SK-N-SH (cell line): Measurements from ENCODE around the gene ABHD11. TPM values are rescaled to one million over a fixed set of nuclear protein-coding genes. Genes with fewer than 3 reads are reported as not detected.

Source experiments
- CTCF ChIA-PET: fragments of 300-600, 350-600 bp; formaldehyde crosslinking; extraction: SDS; loops from one replicate; lab custom pipeline; 2021; lab: Yijun Ruan, JAX
- POLR2A ChIA-PET: fragments of 350-600 bp; sonication (Branson Sonifier 250); formaldehyde crosslinking; extraction: SDS; loops from one replicate; lab custom pipeline; 2020; ENCODE audit warnings: antibody characterized with exemption, inconsistent platforms; lab: Yijun Ruan, JAX
- DNase-seq: peaks from one replicate; pipeline ENCODE4 v3.0.0; 2012
- H2AFZ ChIP-seq: fragments of 200-600 bp; sonication (generic); 2 replicates; pipeline ENCODE4 v1.8.1; 2016; ENCODE audit warnings: antibody characterized with exemption, mild to moderate bottlenecking, low read depth
- H3F3A ChIP-seq: fragments of 200-600 bp; sonication (generic); replicated peaks from 2 replicates; pipeline ENCODE3; 2016; ENCODE audit warnings: antibody characterized with exemption, mild to moderate bottlenecking; ENCODE audit not compliant: insufficient read depth
- H3K27ac ChIP-seq, 2 experiments: fragments of 200-500 bp in 1 of 2; fragments of 200-600 bp in 1 of 2; sonication (Bioruptor generic) in 1 of 2; sonication (generic), shearing (Covaris generic) in 1 of 2; 2 replicates each; pipeline versions ENCODE4 v1.5.1 to v1.6.1; 2014 to 2016; ENCODE audit warnings: low read depth in 2 of 2, inconsistent platforms in 1 of 2, low read length in 1 of 2, mild to moderate bottlenecking in 1 of 2, mixed read lengths in 1 of 2
- H3K27me3 ChIP-seq: fragments of 200-600 bp; sonication (generic), shearing (Covaris generic); 2 replicates; pipeline ENCODE4 v1.6.1; 2016; ENCODE audit warnings: mixed run types; ENCODE audit not compliant: insufficient read depth
- H3K36me3 ChIP-seq, 2 experiments: fragments of 200-500 bp in 1 of 2; fragments of 200-600 bp in 1 of 2; sonication (Bioruptor generic) in 1 of 2; sonication (generic) in 1 of 2; replicated peaks in 1 of 2; 2 replicates each; pipeline versions ENCODE3 to v1.5.1; 2014 to 2016; ENCODE audit warnings: low read length in 1 of 2, mild to moderate bottlenecking in 1 of 2; ENCODE audit not compliant: insufficient read depth in 2 of 2, control insufficient read depth in 1 of 2
- H3K4me1 ChIP-seq, 2 experiments: fragments of 200-500 bp in 1 of 2; fragments of 200-600 bp in 1 of 2; sonication (Bioruptor generic) in 1 of 2; sonication (generic), shearing (Covaris generic) in 1 of 2; 2 replicates each; pipeline versions ENCODE4 v1.5.1 to v1.6.1; 2014 to 2016; ENCODE audit warnings: low read depth in 1 of 2, low read length in 1 of 2, mixed run types in 1 of 2; ENCODE audit not compliant: insufficient read depth in 2 of 2, control insufficient read depth in 1 of 2
- H3K4me2 ChIP-seq: fragments of 200-600 bp; sonication (generic), shearing (Covaris generic); 2 replicates; pipeline ENCODE4 v1.6.1; 2017; ENCODE audit warnings: mixed run types
- H3K4me3 ChIP-seq, 2 experiments: fragments of 200-500 bp in 1 of 2; fragments of 200-600 bp in 1 of 2; sonication (Bioruptor generic) in 1 of 2; sonication (generic), shearing (Covaris generic) in 1 of 2; 2 replicates each; pipeline versions ENCODE4 v1.5.1 to v1.8.1; 2014 to 2016; ENCODE audit warnings: low read depth in 2 of 2, inconsistent platforms in 1 of 2, low read length in 1 of 2, mild to moderate bottlenecking in 1 of 2, mixed read lengths in 1 of 2, moderate library complexity in 1 of 2
- H3K79me2 ChIP-seq: fragments of 200-600 bp; sonication (generic); 2 replicates; pipeline ENCODE4 v1.8.1; 2017; ENCODE audit warnings: mild to moderate bottlenecking; ENCODE audit not compliant: insufficient read depth
- H3K9ac ChIP-seq: fragments of 200-600 bp; sonication (generic); 2 replicates; pipeline ENCODE4 v1.6.1; 2017; ENCODE audit warnings: mixed run types
- H3K9me2 ChIP-seq: fragments of 200-600 bp; sonication (generic); 2 replicates; pipeline ENCODE4 v1.6.1; 2017; ENCODE audit warnings: mixed run types
- H3K9me3 ChIP-seq: fragments of 200-600 bp; sonication (generic); 2 replicates; pipeline ENCODE4 v1.6.1; 2017; ENCODE audit warnings: mixed run types, mild to moderate bottlenecking, moderate library complexity
- H4K20me1 ChIP-seq: fragments of 200-600 bp; sonication (generic); 2 replicates; pipeline ENCODE4 v1.6.1; 2017; ENCODE audit warnings: mild to moderate bottlenecking, mixed run types; ENCODE audit not compliant: insufficient read depth
- CTCF ChIP-seq: fragments of 200-600 bp; sonication (generic); IDR thresholded peaks from 2 replicates; pipeline ENCODE4 v1.6.1; 2017; ENCODE audit warnings: antibody characterized with exemption, mild to moderate bottlenecking, moderate library complexity
- ELF1 ChIP-seq: IDR thresholded peaks from 2 replicates; pipeline ENCODE4 v1.4.0; 2012
- EP300 ChIP-seq, 2 experiments: IDR thresholded peaks; 2 replicates each; pipeline versions ENCODE4 v1.4.0 to v1.6.1; 2012; ENCODE audit warnings: borderline replicate concordance in 1 of 2, low read depth in 1 of 2, low read length in 1 of 2
- EZH2phosphoT487 ChIP-seq: fragments of 200-600 bp; sonication (generic); IDR thresholded peaks from 2 replicates; pipeline ENCODE4 v1.6.1; 2017; ENCODE audit warnings: low read depth, mixed run types, mild to moderate bottlenecking, antibody characterized with exemption, moderate library complexity, borderline replicate concordance
- GABPA ChIP-seq: IDR thresholded peaks from 2 replicates; pipeline ENCODE4 v1.4.0; 2012; ENCODE audit warnings: low read depth, mild to moderate bottlenecking
- GATA2 ChIP-seq: sonication (generic); formaldehyde crosslinking; IDR thresholded peaks from 2 replicates; pipeline ENCODE4 v1.5.0; 2020; ENCODE audit warnings: mild to moderate bottlenecking, missing genetic modification reagents
- MAX ChIP-seq: IDR thresholded peaks from 2 replicates; pipeline ENCODE4 v1.4.0; 2012; ENCODE audit warnings: low read depth
- MEF2A ChIP-seq: IDR thresholded peaks from 2 replicates; pipeline ENCODE4 v1.4.0; 2012; ENCODE audit warnings: low read depth, borderline replicate concordance
- MXI1 ChIP-seq: IDR thresholded peaks from 2 replicates; pipeline ENCODE4 v1.6.1; 2012; ENCODE audit warnings: mild to moderate bottlenecking, low read depth, low read length, improper control_type of control experiment
- NFIC ChIP-seq: IDR thresholded peaks from 2 replicates; pipeline ENCODE4 v1.4.0; 2012; ENCODE audit warnings: borderline replicate concordance
- NRF1 ChIP-seq: IDR thresholded peaks from 2 replicates; pipeline ENCODE4 v1.6.1; 2012; ENCODE audit warnings: low read depth, mild to moderate bottlenecking, low read length
- POLR2AphosphoS5 ChIP-seq: IDR thresholded peaks from 2 replicates; pipeline ENCODE4 v1.6.1; 2012; ENCODE audit warnings: low read depth, low read length
- RAD21 ChIP-seq: IDR thresholded peaks from 2 replicates; pipeline ENCODE4 v1.6.1; 2012; ENCODE audit warnings: mild to moderate bottlenecking, low read length
- SIN3A ChIP-seq: IDR thresholded peaks from 2 replicates; pipeline ENCODE4 v1.6.1; 2012; ENCODE audit warnings: low read depth, mild to moderate bottlenecking, low read length, moderate library complexity, borderline replicate concordance
- SMC3 ChIP-seq: IDR thresholded peaks from 2 replicates; pipeline ENCODE4 v1.6.1; 2012; ENCODE audit warnings: low read depth, low read length, improper control_type of control experiment
- TAF1 ChIP-seq: IDR thresholded peaks from 2 replicates; pipeline ENCODE4 v1.6.1; 2012; ENCODE audit warnings: low read depth, mild to moderate bottlenecking, low read length, moderate library complexity, borderline replicate concordance
- USF1 ChIP-seq: IDR thresholded peaks from 2 replicates; pipeline ENCODE4 v1.4.0; 2012; ENCODE audit warnings: low read depth, borderline replicate concordance
- YY1 ChIP-seq: IDR thresholded peaks from 2 replicates; pipeline ENCODE4 v1.4.0; 2012; ENCODE audit warnings: low read depth, mild to moderate bottlenecking
- WGBS: methylation state at CpG from one replicate; pipeline ENCODE4 v1.1.6; 2017; ENCODE audit warnings: low lambda C conversion rate; 5-methylcytosine and 5-hydroxymethylcytosine counted together
- polyA plus RNA-seq, 3 experiments: library from polyadenylated mRNA; depleted of rRNA; stranded (reverse); fragments of >200 nt; gene quantifications; 2 replicates each; pipeline ENCODE4 v1.2.3, GENCODE V29; 2012
- TF ChIP-seq, protein P1 (sequence below): IDR thresholded peaks from 2 replicates; pipeline ENCODE4; 2012
- TF ChIP-seq, protein P2 (sequence below): IDR thresholded peaks from 2 replicates; pipeline ENCODE4 v1.6.1; 2012; ENCODE audit warnings: mild to moderate bottlenecking, low read depth, low read length, moderate library complexity

Gene ABHD11
- polyA plus RNA-seq, 1 of the 3 experiments (the other 2 are of a cell fraction): 29.9 TPM

- peak overlapping the region; percentile 6; the same call in 1 of the 2 replicates for H3K4me2 ChIP-seq
- H3K27me3 ChIP-seq: no peaks in the 10 kb centered on the region
- peaks cover 7 to 13% of the 10 kb centered on the region in 2 experiments; a peak in 2 of 4 replicates for H3K4me1 ChIP-seq
- H3K79me2 ChIP-seq: peaks cover 28% of the 10 kb centered on the region; the same call in 1 of the 2 replicates
- CTCF ChIA-PET: interaction anchor here (0.6 to 12.8 kb wide), 55 partner anchors 10 to 414 kb away, joined by 3 to 272 read pairs (median 4); partner anchors contain the start of genes METTL27, MLXIPL, STX1A and VPS37D
- peak; percentile 89 for DNase-seq
- WGBS: 55% methylated on average over 15 of the region's 16 CpGs
- peaks cover 6% of the 10 kb centered on the region for H3F3A ChIP-seq
- TF ChIP-seq ELF1 (peak; percentile 62), SIN3A (peak; percentile 91), YY1 (no peak), GABPA (peak; percentile 66), MXI1 (peak; percentile 82), GATA2 (CRISPR knock-in tag) (no peak), CTCF (peak; percentile 99), MAX (peak; percentile 85), EZH2phosphoT487 (no peak), TAF1 (peak; percentile 34; the same call in 1 of the 2 replicates), NFIC (no peak), POLR2AphosphoS5 (peak; percentile 87), EP300 (IDR thresholded peaks at IDR 0.05; ENCODE audit: borderline replicate concordance in 1 of 2, low read depth in 1 of 2, low read length in 1 of 2) (no peak), RAD21 (peak; percentile 85), MEF2A (no peak), SMC3 (peak; percentile 77), NRF1 (no peak), USF1 (no peak)
- TF ChIP-seq, protein P1, sequence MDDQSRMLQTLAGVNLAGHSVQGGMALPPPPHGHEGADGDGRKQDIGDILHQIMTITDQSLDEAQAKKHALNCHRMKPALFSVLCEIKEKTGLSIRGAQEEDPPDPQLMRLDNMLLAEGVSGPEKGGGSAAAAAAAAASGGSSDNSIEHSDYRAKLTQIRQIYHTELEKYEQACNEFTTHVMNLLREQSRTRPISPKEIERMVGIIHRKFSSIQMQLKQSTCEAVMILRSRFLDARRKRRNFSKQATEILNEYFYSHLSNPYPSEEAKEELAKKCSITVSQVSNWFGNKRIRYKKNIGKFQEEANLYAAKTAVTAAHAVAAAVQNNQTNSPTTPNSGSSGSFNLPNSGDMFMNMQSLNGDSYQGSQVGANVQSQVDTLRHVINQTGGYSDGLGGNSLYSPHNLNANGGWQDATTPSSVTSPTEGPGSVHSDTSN: peak; percentile 81
- TF ChIP-seq, protein P2, sequence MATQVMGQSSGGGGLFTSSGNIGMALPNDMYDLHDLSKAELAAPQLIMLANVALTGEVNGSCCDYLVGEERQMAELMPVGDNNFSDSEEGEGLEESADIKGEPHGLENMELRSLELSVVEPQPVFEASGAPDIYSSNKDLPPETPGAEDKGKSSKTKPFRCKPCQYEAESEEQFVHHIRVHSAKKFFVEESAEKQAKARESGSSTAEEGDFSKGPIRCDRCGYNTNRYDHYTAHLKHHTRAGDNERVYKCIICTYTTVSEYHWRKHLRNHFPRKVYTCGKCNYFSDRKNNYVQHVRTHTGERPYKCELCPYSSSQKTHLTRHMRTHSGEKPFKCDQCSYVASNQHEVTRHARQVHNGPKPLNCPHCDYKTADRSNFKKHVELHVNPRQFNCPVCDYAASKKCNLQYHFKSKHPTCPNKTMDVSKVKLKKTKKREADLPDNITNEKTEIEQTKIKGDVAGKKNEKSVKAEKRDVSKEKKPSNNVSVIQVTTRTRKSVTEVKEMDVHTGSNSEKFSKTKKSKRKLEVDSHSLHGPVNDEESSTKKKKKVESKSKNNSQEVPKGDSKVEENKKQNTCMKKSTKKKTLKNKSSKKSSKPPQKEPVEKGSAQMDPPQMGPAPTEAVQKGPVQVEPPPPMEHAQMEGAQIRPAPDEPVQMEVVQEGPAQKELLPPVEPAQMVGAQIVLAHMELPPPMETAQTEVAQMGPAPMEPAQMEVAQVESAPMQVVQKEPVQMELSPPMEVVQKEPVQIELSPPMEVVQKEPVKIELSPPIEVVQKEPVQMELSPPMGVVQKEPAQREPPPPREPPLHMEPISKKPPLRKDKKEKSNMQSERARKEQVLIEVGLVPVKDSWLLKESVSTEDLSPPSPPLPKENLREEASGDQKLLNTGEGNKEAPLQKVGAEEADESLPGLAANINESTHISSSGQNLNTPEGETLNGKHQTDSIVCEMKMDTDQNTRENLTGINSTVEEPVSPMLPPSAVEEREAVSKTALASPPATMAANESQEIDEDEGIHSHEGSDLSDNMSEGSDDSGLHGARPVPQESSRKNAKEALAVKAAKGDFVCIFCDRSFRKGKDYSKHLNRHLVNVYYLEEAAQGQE: 0 out of 2 replicates have a peak, but pooled peaks have one; percentile 18
- TF ChIP-seq, all 33 proteins: peak for 12
- peaks cover 8 to 11% of the 10 kb centered on the region in 2 experiments for H3K36me3 ChIP-seq
- no peaks in the 10 kb centered on the region for H3K9me2 ChIP-seq
- no peak overlapping the region for H3K9ac ChIP-seq
- no peak overlapping the region for H2AFZ ChIP-seq
- no peak overlapping the region; a peak in 1 of 4 replicates for H3K4me3 ChIP-seq
- H3K9me3 ChIP-seq: no peaks in the 10 kb centered on the region
- H3K27ac ChIP-seq: peak overlapping the region; percentile 65 to 67
- POLR2A ChIA-PET: interaction anchor here (0.6 to 1.2 kb wide), 5 partner anchors 10 to 299 kb away, joined by 3 to 5 read pairs (median 4); no protein-coding TSS in a partner anchor
- no peaks in the 10 kb centered on the region for H4K20me1 ChIP-seq
Observed at GRCh38 chr7:73734619-73735527, 3.7 kb downstream of the ABHD11 start.
